IPS-18a (cell line): Measurements from ENCODE around the gene ADAM33.

Experiments used
- H3K27ac ChIP-seq: one replicate; pipeline ENCODE4 v1.5.1; 2013; ENCODE audit warnings: low read length
- H3K27me3 ChIP-seq: one replicate; pipeline ENCODE4 v1.6.1; 2013; ENCODE audit warnings: mild to moderate bottlenecking, low read length; ENCODE audit not compliant: control insufficient read depth, insufficient read depth
- H3K36me3 ChIP-seq: one replicate; pipeline ENCODE4 v1.6.1; 2013; ENCODE audit warnings: low read depth, low read length; ENCODE audit not compliant: control insufficient read depth
- H3K4me1 ChIP-seq: one replicate; pipeline ENCODE4 v1.6.1; 2013; ENCODE audit warnings: low read depth, low read length; ENCODE audit not compliant: control insufficient read depth
- H3K4me3 ChIP-seq: one replicate; pipeline ENCODE4 v1.5.1; 2013; ENCODE audit warnings: low read length
- H3K9ac ChIP-seq: one replicate; pipeline ENCODE4 v1.6.1; 2013; ENCODE audit warnings: mild to moderate bottlenecking, low read length, moderate library complexity
- H3K9me3 ChIP-seq: one replicate; pipeline ENCODE4 v1.6.1; 2013; ENCODE audit warnings: low read depth, low read length; ENCODE audit not compliant: control insufficient read depth

The ADAM33 gene, protein sequence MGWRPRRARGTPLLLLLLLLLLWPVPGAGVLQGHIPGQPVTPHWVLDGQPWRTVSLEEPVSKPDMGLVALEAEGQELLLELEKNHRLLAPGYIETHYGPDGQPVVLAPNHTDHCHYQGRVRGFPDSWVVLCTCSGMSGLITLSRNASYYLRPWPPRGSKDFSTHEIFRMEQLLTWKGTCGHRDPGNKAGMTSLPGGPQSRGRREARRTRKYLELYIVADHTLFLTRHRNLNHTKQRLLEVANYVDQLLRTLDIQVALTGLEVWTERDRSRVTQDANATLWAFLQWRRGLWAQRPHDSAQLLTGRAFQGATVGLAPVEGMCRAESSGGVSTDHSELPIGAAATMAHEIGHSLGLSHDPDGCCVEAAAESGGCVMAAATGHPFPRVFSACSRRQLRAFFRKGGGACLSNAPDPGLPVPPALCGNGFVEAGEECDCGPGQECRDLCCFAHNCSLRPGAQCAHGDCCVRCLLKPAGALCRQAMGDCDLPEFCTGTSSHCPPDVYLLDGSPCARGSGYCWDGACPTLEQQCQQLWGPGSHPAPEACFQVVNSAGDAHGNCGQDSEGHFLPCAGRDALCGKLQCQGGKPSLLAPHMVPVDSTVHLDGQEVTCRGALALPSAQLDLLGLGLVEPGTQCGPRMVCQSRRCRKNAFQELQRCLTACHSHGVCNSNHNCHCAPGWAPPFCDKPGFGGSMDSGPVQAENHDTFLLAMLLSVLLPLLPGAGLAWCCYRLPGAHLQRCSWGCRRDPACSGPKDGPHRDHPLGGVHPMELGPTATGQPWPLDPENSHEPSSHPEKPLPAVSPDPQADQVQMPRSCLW

DNA sequence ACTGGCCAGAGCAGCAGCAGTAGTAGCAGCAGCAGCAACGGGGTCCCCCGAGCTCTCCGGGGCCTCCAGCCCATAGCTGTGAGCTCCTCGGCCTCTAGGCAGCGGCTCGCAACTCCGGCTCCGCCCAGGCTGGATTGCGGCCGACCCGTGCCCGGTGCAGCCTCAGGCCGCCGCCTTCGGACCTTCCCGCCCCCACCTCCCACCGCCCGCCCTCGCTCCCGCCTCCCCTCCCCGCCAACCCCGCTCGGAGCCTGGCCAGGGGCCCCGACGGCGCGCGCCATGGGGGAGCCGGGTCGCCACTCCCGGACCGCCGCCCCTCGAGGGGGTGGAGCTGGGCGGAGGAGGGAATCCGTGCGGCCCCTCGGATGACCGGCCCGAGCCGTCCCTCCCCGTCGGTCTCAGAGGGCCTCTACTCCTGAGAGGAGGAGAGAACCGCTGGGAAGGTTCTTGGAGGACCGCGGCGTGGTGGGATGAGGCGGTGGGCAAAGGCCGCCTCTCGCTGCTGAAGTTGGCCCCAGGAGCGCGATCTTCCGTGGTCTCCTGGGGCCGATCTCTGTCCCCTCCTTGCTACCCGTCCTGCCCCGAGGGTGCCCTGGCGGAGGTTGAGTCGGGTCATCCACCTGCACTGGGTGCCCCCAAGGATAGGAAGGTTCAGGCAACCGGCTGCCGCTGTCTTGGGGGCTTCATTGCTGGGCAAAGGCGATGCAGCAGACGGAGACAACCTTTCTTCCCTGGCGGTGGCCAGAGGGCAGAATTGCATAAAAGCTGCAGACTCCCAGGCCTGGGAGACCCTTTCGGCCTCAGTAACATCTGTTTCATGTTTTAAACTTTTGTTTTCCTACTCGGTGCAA lies at the start of gene ADAM33:
TSS of gene ADAM33 (minus strand) at position 80 of the 851 bp plus-strand sequence. CDS start at position 74, 6 bp downstream.
- Histone ChIP-seq H3K36me3 (no peaks in the 10 kb centered on the region), H3K9ac (no peak within 1 kb of the TSS), H3K27ac (no peak within 1 kb of the TSS), H3K9me3 (no peaks in the 10 kb centered on the region), H3K4me1 (peaks cover 13% of the 10 kb centered on the region), H3K4me3 (peak within 1 kb of the TSS; percentile 57), H3K27me3 (peaks cover 28% of the 10 kb centered on the region)

DNA sequence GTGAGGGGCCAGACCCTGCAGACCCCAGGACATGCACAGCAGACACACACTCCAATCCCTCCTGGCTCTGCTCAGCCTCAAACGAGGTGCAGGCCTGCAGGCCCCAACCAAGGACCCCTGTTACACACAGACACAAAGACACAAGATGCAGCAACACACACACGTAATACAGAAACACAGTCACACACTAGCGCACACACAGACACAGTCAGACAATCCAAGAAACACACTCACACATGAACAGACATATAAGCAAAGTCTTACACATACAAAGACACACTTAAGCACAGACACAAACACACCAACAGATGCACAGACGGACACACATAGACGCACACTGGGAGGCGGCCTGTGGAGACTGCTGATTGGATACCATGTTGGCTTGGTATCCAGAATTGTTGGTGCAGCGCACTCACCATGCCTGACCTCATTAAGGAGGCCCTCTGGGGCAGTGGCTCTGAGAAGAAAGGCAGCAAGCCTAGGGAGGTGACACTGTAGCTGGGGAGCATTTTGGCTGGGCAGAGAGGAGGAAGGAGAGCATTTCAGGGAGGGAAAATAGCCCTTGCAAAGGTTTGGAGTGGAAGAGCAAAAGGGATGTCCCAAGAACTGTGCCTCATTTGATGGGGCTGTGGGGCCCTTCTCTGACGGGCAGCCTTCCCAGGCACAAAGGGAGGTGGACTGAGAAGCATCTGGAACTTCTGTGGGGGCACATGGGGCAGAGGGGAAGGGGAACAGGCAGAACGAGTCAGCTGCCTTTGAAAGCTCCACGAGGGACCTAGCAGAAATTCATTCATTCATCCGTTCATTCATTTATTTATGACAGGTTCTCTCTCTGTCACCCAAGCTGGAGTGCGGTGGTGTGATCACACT lies 49.2 kb upstream of the ADAM33 start:
- Histone ChIP-seq H3K36me3 (no peaks in the 10 kb centered on the region), H3K27me3 (peaks cover 29% of the 10 kb centered on the region), H3K4me3 (no peak overlapping the region), H3K9me3 (no peaks in the 10 kb centered on the region), H3K4me1 (peaks cover 5% of the 10 kb centered on the region), H3K9ac (no peak overlapping the region), H3K27ac (no peak overlapping the region)

GRCh38 chr20:3729811-3730540 lies 48.2 kb upstream of the ADAM33 start:
- Histone ChIP-seq H3K4me3 (no peak overlapping the region), H3K27me3 (peaks cover 29% of the 10 kb centered on the region), H3K4me1 (peaks cover 5% of the 10 kb centered on the region), H3K9me3 (no peaks in the 10 kb centered on the region), H3K27ac (no peak overlapping the region), H3K9ac (no peak overlapping the region), H3K36me3 (no peaks in the 10 kb centered on the region)

- Histone ChIP-seq H3K9ac (no peak overlapping the region), H3K36me3 (no peaks in the 10 kb centered on the region), H3K9me3 (no peaks in the 10 kb centered on the region), H3K27ac (no peak overlapping the region), H3K4me3 (no peak overlapping the region), H3K27me3 (peaks cover 29% of the 10 kb centered on the region), H3K4me1 (peaks cover 5% of the 10 kb centered on the region)
Observed at GRCh38 chr20:3729378-3729777, 47.6 kb upstream of the ADAM33 start.

DNA sequence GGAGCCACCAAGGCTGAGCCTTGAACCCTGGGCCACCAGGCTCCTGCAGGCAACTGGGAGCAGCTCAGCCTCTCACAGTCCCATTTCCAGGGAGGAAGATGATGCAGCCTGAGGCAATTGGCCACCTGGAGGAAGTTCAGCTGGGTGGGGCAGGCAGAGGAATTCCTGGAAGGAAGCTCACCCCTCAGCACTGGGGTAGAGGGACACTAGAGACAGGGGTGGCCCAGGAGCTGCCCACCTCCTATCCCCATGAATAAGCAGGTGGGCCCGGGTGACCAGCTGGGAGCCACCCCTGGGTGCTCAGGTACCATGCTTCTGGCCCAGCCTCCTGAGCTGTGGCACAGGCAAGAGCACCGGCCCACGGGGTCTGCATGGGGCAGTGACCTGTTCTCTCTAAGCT lies 47.1 kb upstream of the ADAM33 start:
- H3K9ac ChIP-seq: no peak overlapping the region
- peaks cover 29% of the 10 kb centered on the region for H3K27me3 ChIP-seq
- H3K9me3 ChIP-seq: no peaks in the 10 kb centered on the region
- H3K36me3 ChIP-seq: no peaks in the 10 kb centered on the region
- H3K4me3 ChIP-seq: no peak overlapping the region
- H3K4me1 ChIP-seq: peaks cover 5% of the 10 kb centered on the region
- H3K27ac ChIP-seq: no peak overlapping the region

GRCh38 chr20:3728354-3728753 lies 46.5 kb upstream of the ADAM33 start:
- Histone ChIP-seq H3K9ac (no peak overlapping the region), H3K36me3 (no peaks in the 10 kb centered on the region), H3K27me3 (peaks cover 24% of the 10 kb centered on the region), H3K4me3 (no peak overlapping the region), H3K27ac (no peak overlapping the region), H3K9me3 (no peaks in the 10 kb centered on the region), H3K4me1 (peaks cover 5% of the 10 kb centered on the region)

DNA sequence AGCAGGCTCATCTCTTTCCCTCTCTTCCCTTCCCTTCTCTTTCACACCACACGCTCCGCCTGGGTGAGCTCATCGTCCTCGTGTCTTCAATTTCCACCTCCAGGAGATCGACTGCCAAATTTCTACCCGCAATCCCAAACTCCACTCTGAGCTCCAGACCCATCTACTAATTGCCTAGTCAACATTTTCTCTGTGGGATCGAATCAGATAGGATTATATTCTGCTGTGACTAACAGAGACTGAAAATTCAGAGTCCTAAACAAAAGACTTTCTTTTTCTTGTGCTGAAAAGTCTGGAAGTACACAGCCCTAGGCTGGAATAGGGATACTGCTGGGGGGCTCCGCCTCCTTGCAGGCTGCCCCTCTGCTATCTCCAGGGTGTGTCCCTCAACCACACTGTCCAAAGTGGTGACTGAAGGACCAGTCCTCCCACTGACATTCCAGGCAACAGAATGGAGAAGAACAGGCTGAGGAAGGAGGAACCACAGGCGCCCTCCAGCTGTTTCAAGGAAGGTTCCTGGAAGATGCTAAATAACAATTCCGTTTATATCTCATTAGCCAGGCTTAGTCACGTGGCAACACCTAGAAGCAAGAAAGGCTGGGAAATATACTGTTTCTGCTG lies 45.7 kb upstream of the ADAM33 start:
- Histone ChIP-seq H3K9me3 (no peaks in the 10 kb centered on the region), H3K27me3 (peaks cover 17% of the 10 kb centered on the region), H3K4me1 (peaks cover 5% of the 10 kb centered on the region), H3K9ac (no peak overlapping the region), H3K36me3 (no peaks in the 10 kb centered on the region), H3K4me3 (no peak overlapping the region), H3K27ac (no peak overlapping the region)

DNA sequence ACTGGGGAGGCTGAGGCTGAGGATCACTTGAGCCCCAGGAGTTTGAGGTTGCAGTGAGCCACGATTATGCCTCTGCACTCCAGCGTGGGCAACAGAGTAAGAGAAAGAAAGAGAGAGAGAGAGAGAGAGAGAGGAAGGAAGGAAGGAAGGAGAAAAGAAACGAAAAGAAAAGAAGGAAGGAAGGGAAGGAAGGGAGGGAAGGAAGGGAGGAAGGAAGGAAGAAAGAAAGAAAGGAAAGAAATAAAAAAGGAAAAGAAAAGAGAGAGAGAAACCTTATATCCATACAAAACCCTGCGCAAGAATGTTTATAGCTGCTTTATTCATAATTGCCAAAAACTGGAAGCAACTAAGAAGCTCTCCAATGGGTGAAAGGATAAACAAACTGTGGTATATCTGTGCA lies 42.5 kb upstream of the ADAM33 start:
- H3K9me3 ChIP-seq: no peaks in the 10 kb centered on the region
- H3K4me3 ChIP-seq: no peak overlapping the region
- H3K36me3 ChIP-seq: no peaks in the 10 kb centered on the region
- peaks cover 4% of the 10 kb centered on the region for H3K27me3 ChIP-seq
- no peak overlapping the region for H3K27ac ChIP-seq
- H3K4me1 ChIP-seq: no peaks in the 10 kb centered on the region
- H3K9ac ChIP-seq: no peak overlapping the region

- Histone ChIP-seq H3K27ac (no peak overlapping the region), H3K4me1 (no peaks in the 10 kb centered on the region), H3K4me3 (no peak overlapping the region), H3K27me3 (peaks cover 4% of the 10 kb centered on the region), H3K36me3 (no peaks in the 10 kb centered on the region), H3K9me3 (no peaks in the 10 kb centered on the region), H3K9ac (no peak overlapping the region)
Observed at GRCh38 chr20:3723284-3723683, 41.5 kb upstream of the ADAM33 start.

- H3K36me3 ChIP-seq: no peaks in the 10 kb centered on the region
- H3K4me1 ChIP-seq: no peaks in the 10 kb centered on the region
- H3K9me3 ChIP-seq: no peaks in the 10 kb centered on the region
- H3K9ac ChIP-seq: no peak overlapping the region
- H3K27me3 ChIP-seq: no peaks in the 10 kb centered on the region
- no peak overlapping the region for H3K4me3 ChIP-seq
- no peak overlapping the region for H3K27ac ChIP-seq
Observed at GRCh38 chr20:3721912-3722311, 40.1 kb upstream of the ADAM33 start.
